ENCODE data around the gene PROCR.
A peak's percentile ranks its signal among the peaks of the same experiment; 100 is the strongest.
"Not testable (repeated sequence)": the region's sequence is repeated elsewhere in the genome, so short reads cannot be mapped to it uniquely, and the experiment has no call there.

Gene PROCR

DNA sequence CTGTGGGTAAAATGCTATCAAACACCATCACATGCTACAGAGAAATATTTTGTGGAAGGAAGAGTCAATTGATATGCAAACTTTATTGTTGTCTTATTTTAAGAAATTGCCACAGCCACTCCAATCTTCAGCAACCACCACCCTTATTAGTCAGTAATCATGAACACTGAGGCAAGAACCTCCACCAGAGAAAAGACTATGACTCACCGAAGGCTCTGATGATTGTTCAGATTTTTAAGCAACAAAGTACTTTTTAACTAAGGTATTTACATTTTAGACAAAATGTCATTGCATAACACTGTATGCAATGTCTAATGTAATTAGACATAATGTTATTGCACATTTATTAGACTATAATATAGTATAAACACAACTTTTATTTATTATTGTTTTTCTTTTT is 28.4 kb downstream of the PROCR start:
- H3K27ac Mint-ChIP-seq = no peak overlapping the region
- peaks cover 4% of the 10 kb centered on the region for H3K9me3 Mint-ChIP-seq
- no peak for DNase-seq (ENCODE audit: low spot score in 2 of 2)
- no peaks in the 10 kb centered on the region for H3K36me3 Mint-ChIP-seq
- H3K4me1 Mint-ChIP-seq = peaks cover 5% of the 10 kb centered on the region
- no peak for ATAC-seq
- H3K4me3 Mint-ChIP-seq = no peak overlapping the region

DNA sequence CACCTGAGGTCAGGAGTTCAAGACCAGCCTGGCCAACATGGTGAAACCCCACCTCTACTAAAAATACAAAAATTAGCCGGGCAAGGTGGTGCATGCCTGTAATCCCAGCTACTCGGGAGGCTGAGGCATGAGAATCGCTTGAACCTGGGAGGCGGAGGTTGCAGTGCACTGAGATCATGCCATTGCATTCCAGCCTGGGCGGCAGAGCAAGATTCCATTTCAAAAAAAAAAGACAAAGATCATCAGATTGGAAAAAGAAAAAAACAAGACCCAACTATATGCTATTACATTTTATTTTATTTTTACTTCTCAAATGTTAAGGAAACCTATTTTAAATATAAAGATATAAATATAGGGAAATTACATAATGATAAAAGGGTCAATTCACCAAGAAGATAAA is 29.6 kb downstream of the PROCR start:
- not testable (repeated sequence) for H3K4me1 Mint-ChIP-seq; H3K27ac Mint-ChIP-seq; H3K4me3 Mint-ChIP-seq; DNase-seq (ENCODE audit: low spot score in 2 of 2); ATAC-seq; H3K36me3 Mint-ChIP-seq; H3K9me3 Mint-ChIP-seq

DNA sequence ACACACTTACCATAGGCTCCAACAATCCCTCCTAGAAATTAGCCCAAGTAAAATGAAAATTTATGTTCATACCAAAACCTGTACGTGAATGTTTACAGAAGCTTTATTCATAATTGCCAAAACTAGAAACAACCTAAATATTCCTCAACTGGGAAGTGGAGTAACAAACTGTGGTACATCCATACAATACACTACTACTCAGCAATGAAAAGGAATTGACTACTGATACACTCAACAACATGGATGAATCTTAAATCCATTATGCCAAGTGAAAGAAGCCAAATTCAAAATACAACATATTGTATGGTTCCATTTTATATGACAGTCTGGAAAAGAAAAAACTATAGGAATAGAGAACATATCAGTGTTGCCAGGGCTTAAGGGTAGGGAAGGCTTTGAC is 34.9 kb downstream of the PROCR start:
- Mint-ChIP-seq H3K4me1 (no peaks in the 10 kb centered on the region), H3K9me3 (peaks cover 4% of the 10 kb centered on the region), H3K27ac (no peak overlapping the region), H3K36me3 (no peaks in the 10 kb centered on the region), H3K4me3 (no peak overlapping the region)
- ATAC-seq = no peak
- no peak for DNase-seq (ENCODE audit: low spot score in 2 of 2)

DNA sequence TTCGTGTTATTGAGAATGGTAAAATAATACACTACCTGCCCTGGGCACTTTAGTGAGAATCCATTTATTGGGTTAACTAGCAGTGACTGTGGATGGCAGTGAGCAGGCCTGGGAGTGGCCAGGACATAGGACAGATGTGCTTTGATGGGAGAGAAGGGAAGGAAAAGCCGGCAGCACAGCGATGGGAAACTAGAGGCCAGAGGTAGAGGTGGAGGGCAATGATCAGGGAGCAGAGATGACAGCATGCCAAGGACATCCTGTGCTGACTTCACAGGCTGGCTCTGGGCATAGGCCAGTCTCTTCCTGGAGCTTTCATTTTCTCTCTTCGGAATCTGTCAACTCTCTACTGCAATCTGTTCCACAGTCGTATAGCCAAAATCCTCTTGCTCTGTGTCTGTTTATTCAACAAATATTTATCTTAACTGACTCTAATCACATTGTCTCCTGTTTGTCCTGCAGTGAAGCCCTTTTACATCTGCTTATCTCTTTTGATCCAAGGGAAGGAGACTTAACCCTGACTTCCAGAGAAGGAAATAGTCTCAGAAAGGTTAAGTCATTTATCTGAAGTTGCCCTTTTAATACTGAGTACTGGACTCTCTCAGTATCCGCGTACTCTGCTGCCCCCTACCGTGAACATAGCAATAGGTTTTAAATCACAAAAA is 36.2 kb downstream of the PROCR start:
- Mint-ChIP-seq H3K36me3 (no peaks in the 10 kb centered on the region), H3K9me3 (peaks cover 4% of the 10 kb centered on the region), H3K4me1 (no peaks in the 10 kb centered on the region), H3K27ac (no peak overlapping the region), H3K4me3 (no peak overlapping the region)
- ATAC-seq = peak; percentile 87
- peak; percentile 61 to 86 for DNase-seq (ENCODE audit: low spot score in 2 of 2)

DNA sequence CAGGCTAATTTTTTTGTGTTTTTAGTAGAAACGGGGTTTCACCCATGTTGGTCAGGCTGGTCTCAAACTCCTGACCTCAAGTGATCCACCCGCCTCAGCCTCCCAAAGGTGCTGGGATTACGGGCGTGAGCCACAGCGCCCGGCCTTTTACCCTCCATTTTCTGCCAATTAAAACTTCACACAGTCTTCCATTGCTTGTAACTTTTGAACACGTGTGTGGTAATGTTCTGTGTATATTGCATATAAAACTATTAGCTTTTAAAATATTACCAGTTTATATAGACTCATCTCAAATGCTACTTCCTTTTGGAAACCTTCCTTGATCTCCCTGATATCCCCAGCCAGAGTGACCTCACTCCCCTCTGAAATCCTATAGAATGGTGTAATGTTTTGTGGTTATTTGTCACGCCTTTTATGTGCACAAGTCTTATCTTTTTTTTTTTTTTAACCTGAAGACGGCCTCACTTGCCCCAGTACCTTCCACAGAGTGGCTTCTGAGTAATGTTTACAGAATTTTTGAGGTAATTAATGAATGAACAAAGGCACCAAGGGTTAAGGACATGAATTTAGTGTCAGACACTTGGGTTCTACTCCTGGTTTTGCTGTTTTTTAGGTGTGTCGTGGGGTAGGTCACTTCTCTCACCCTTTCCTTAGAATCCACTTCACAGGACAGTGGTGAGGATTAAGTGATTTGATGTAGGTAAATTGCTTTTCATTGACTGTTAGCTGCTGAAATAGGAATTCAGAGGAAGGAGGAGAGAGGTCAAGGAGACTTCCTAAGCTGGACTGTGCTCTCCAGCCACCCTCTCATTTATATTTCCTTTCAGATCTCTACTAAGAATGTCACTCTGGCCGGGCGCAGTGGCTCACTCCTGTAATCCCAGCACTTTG is 43.4 kb downstream of the PROCR start:
- DNase-seq (ENCODE audit: low spot score in 2 of 2) = no peak
- H3K36me3 Mint-ChIP-seq = peaks cover 4% of the 10 kb centered on the region
- no peak for ATAC-seq
- H3K4me1 Mint-ChIP-seq = no peaks in the 10 kb centered on the region
- no peak overlapping the region for H3K4me3 Mint-ChIP-seq
- no peak overlapping the region for H3K27ac Mint-ChIP-seq
- H3K9me3 Mint-ChIP-seq = no peaks in the 10 kb centered on the region

DNA sequence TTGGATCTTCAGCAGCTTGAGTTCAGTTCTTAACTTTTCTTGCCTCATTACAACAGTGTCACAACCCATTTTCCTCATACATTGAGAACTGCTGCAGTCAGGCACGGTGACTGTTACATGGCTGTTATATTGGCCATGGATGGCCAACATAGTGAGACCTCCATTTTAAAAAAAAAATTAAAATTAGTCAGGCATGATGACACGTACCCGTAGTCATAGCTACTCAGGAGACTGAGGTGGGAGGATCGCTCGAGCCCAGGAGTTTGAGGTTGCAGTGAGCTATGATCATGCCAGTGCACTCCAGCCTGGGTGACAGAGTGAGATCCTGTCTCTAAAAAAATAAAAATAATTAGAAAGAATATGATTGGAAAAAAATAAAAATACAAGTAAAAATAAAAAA is 44.7 kb downstream of the PROCR start:
- Mint-ChIP-seq H3K27ac (no peak overlapping the region), H3K36me3 (peaks cover 4% of the 10 kb centered on the region), H3K4me3 (no peak overlapping the region), H3K9me3 (no peaks in the 10 kb centered on the region), H3K4me1 (no peaks in the 10 kb centered on the region)
- no peak for ATAC-seq
- no peak for DNase-seq (ENCODE audit: low spot score in 2 of 2)

DNA sequence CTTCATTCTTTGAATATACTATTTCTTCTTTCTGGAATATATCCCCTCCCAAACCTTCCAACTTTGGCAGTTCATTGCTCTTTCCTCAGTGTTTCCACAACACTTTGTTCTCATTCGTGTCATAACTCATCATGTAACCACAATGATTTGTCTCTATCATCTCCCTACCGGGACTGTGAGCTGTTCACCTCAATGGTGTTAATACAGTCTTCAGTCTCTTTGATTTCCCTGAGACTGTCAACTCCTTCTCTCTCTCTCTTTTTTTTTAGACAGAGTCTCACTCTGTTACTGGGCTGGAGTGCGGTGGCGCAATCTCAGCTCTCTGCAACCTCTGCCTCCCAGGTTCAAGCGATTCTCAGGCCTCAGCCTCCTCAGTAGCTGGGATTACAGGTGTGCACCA is 52.1 kb downstream of the PROCR start:
- ATAC-seq = peak; percentile 40
- Mint-ChIP-seq H3K27ac (no peak overlapping the region), H3K4me3 (no peak overlapping the region), H3K9me3 (no peaks in the 10 kb centered on the region), H3K36me3 (no peaks in the 10 kb centered on the region), H3K4me1 (peaks cover 4% of the 10 kb centered on the region)
- no peak for DNase-seq (ENCODE audit: low spot score in 2 of 2)

DNA sequence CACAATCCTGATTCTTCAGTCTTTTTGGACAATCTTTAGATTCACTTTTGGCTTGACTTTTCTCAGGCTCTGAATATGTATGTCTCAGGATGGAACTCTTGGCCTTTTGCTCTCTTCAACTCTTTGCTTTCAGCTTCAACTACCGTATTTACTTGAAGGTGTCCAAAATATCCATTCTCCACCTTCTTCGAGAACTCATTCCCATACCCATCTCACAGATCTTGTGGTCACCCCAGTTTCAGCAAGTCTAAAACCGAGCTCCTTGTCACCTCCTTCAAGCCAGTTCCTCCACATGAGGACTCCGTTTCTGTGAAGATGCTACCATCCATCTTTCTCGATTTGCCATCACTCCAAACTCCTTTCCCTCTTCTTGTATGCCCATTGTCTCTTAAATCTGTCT is 52.7 kb downstream of the PROCR start:
- no peaks in the 10 kb centered on the region for H3K9me3 Mint-ChIP-seq
- no peak for ATAC-seq
- no peak overlapping the region for H3K4me3 Mint-ChIP-seq
- H3K36me3 Mint-ChIP-seq = no peaks in the 10 kb centered on the region
- H3K27ac Mint-ChIP-seq = no peak overlapping the region
- H3K4me1 Mint-ChIP-seq = peaks cover 4% of the 10 kb centered on the region
- DNase-seq (ENCODE audit: low spot score in 2 of 2) = no peak

DNA sequence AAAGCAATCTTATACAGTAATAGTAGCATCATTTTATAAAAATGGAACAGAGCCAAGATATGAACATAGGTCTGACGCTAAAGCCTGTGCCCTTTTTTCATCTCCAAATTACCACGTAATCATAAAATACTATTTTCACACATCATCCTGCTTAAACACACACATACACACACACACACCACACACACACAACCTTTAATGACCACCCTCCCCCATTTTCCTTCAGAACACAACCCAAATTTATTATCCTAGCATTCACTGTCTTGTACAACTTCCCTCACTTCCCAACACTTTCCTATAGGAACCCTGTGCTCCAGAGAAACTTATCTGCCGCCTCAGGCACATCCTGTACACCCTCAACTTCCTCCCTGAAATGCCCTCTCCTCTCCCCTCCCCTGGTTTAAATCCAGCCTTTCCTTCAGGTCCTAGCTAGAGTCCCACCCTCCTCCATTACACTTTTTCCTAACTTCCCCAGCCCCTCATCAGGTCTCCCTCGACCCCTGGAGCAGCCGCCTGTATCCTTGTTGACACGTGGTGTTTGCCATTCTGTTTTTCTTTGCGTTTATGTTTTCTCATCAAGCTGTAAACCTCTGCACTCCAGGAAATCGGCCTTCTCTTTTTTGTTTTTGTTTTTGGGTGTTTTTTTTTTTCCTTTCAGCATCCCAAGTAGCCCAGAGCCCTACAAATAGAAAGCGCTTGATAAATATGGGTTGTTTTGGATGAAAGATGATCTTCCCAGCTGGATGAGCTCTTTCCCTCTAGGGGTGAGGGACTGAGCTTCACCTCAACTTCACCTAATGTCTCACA is 53.6 kb downstream of the PROCR start:
- Mint-ChIP-seq H3K9me3 (no peaks in the 10 kb centered on the region), H3K4me1 (peaks cover 4% of the 10 kb centered on the region), H3K4me3 (peak overlapping the region; percentile 38), H3K27ac (no peak overlapping the region), H3K36me3 (no peaks in the 10 kb centered on the region)
- ATAC-seq (no peak), DNase-seq (ENCODE audit: low spot score in 2 of 2) (no peak)

DNA sequence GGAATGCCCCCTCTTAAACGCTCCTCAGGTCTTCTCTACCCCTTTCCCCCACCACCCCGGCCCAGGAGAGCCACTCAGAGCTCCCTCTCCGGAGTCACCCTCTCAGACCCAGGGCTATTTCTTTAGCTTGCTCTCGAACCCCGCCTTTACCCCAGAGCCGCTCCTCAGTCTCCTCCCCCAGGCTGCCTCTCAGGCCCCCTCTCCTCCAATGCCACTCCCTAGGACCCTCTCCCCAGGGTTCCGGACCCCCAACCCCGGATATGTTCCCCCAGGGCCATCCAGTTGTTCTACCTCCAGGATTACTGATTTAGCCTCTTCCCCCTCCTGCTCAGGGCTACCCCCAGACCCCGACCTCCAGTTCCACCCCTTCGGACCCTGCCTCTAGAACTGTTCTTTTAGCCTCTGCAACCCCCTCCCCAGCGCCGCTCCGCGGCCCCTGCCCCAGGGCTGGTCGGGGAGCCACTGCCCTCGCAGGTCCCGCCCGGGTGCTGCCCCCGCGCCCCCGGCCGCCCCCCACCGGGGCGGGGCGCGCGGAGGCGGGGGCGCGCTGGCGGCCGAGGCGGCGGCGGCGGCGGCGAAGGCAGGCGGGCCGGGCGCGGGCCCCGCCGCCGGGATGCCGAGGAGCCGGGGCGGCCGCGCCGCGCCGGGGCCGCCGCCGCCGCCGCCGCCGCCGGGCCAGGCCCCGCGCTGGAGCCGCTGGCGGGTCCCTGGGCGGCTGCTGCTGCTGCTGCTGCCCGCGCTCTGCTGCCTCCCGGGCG is 54.4 kb downstream of the PROCR start, which contains the start of gene MMP24:
MMP24 (plus strand) TSS at position 565 of the 758 bp plus-strand sequence; CDS start at position 614, 49 bp downstream.
- Mint-ChIP-seq H3K4me3 (peak within 1 kb of the TSS; percentile 38), H3K9me3 (no peaks in the 10 kb centered on the region), H3K36me3 (no peaks in the 10 kb centered on the region), H3K4me1 (peaks cover 4% of the 10 kb centered on the region), H3K27ac (no peak within 1 kb of the TSS)
- DNase-seq (ENCODE audit: low spot score in 2 of 2) (no peak), ATAC-seq (no peak)
